CMK (cell line): ENCODE measurements around the gene ANKRD33B.
"Not testable (repeated sequence)": the region's sequence is repeated elsewhere in the genome, so short reads cannot be mapped to it uniquely, and the experiment has no call there.

Experiments used
- DNase-seq: peaks from one replicate; pipeline ENCODE4 v3.0.0-alpha.2; 2010; ENCODE audit warnings: low read depth

The ANKRD33B gene

GRCh38 chr5:10537624-10538023 lies 26.2 kb upstream of the ANKRD33B start:
- no peak for DNase-seq

GRCh38 chr5:10538103-10538788 lies 25.6 kb upstream of the ANKRD33B start:
- DNase-seq = no peak

GRCh38 chr5:10538789-10539686 lies 24.8 kb upstream of the ANKRD33B start:
- peak; percentile 34 for DNase-seq

GRCh38 chr5:10539687-10539998 lies 24.2 kb upstream of the ANKRD33B start:
- DNase-seq = no peak

- DNase-seq = no peak
These were observed 23.8 kb upstream of the ANKRD33B start for GRCh38 chr5:10540036-10540544.

- no peak for DNase-seq
These were observed 22.8 kb upstream of the ANKRD33B start for GRCh38 chr5:10540951-10541646.

GRCh38 chr5:10542055-10542550 lies 21.8 kb upstream of the ANKRD33B start:
- DNase-seq = no peak

- no peak for DNase-seq
These were observed 20.3 kb upstream of the ANKRD33B start for GRCh38 chr5:10543585-10544040.

GRCh38 chr5:10545084-10545483 lies 18.8 kb upstream of the ANKRD33B start:
- DNase-seq = no peak

- no peak for DNase-seq
These were observed 17.7 kb upstream of the ANKRD33B start for GRCh38 chr5:10546186-10546585.

- DNase-seq = no peak
These were observed 15.3 kb upstream of the ANKRD33B start for GRCh38 chr5:10548418-10549122.

- DNase-seq = not testable (repeated sequence)
These were observed 14.8 kb upstream of the ANKRD33B start for GRCh38 chr5:10549123-10549514.

GRCh38 chr5:10550222-10550995 lies 13.5 kb upstream of the ANKRD33B start:
- no peak for DNase-seq

- DNase-seq = no peak
These were observed 12.1 kb upstream of the ANKRD33B start for GRCh38 chr5:10551782-10552138.

- DNase-seq = no peak
These were observed 11.4 kb upstream of the ANKRD33B start for GRCh38 chr5:10552183-10553143.

- DNase-seq = no peak
These were observed 10.4 kb upstream of the ANKRD33B start for GRCh38 chr5:10553476-10553875.

GRCh38 chr5:10555277-10555684 lies 8.6 kb upstream of the ANKRD33B start:
- DNase-seq = no peak

- DNase-seq = no peak
These were observed 7.5 kb upstream of the ANKRD33B start for GRCh38 chr5:10556289-10556807.

GRCh38 chr5:10556893-10557746 lies 6.8 kb upstream of the ANKRD33B start:
- no peak for DNase-seq
